ENCODE data around the gene OCRL.

OCRL gene

DNA sequence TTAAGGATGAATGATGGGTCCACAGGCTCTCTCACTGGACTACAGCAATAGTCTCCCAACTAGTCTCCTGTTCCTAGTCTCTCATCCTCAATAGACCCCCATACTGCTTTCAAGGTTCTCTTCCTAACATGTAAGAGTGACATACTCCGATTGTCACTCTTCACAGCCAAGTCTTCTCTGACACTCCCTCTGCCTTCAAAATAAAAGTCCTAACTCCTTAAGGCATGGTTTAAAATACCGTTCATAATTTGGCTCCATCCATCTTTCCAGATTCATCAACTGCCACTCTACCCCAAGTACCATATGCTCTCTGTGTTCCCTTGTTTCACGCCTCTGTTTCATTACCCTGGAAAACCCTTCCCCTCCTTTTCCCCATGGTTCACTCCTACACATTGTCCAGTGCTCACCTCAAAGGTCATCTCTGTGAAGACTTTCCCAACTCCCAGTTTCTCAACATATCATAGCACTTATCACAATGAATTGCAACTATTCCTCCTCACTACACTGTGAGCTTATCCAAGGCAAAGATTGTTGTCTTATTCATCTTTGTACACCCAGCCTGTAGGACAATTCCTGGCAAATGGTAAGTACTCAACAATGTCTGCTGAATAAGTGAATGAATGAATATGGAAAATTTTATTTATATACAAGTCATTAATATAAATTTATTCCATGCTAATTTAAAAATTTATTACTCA is 42.8 kb upstream of the OCRL start:
- TF ChIP-seq, protein P1, sequence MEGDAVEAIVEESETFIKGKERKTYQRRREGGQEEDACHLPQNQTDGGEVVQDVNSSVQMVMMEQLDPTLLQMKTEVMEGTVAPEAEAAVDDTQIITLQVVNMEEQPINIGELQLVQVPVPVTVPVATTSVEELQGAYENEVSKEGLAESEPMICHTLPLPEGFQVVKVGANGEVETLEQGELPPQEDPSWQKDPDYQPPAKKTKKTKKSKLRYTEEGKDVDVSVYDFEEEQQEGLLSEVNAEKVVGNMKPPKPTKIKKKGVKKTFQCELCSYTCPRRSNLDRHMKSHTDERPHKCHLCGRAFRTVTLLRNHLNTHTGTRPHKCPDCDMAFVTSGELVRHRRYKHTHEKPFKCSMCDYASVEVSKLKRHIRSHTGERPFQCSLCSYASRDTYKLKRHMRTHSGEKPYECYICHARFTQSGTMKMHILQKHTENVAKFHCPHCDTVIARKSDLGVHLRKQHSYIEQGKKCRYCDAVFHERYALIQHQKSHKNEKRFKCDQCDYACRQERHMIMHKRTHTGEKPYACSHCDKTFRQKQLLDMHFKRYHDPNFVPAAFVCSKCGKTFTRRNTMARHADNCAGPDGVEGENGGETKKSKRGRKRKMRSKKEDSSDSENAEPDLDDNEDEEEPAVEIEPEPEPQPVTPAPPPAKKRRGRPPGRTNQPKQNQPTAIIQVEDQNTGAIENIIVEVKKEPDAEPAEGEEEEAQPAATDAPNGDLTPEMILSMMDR (IDR thresholded peaks at IDR 0.05; ENCODE audit: low read depth, low read length), result no peak
- Histone ChIP-seq H3K36me3 (peaks cover 8% of the 10 kb centered on the region; the same call in 1 of the 2 replicates), H3K4me3 (ENCODE audit: low read depth, low read length) (no peak overlapping the region), H3K9me3 (ENCODE audit: severe bottlenecking) (no peaks in the 10 kb centered on the region), H3K27ac (no peak overlapping the region), H3K27me3 (ENCODE audit: insufficient read depth, low read depth, severe bottlenecking) (no peaks in the 10 kb centered on the region)
- DNase-seq, result no peak

DNA sequence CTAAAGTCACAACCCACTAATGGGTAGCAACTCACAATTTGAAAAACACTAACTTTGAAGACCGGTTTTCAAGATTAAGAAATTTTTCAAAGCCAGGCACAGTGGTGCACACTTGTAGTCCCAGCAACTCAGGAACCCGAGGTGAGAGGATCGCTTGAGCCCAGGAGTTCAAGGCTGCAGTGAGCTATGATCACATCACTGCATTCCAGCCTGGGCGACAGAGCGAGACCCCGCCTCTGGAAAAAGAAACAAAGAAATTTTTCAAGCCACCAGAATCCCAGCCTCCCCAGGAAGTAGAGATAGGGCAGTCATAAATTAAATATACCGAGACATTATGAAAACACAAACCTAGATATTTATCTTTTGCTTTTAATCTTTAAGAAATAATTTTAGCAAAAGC is 29.7 kb upstream of the OCRL start:
- no peak overlapping the region for H3K27ac ChIP-seq
- no peaks in the 10 kb centered on the region for H3K9me3 ChIP-seq (ENCODE audit: severe bottlenecking)
- H3K4me3 ChIP-seq (ENCODE audit: low read depth, low read length), result no peak overlapping the region
- TF ChIP-seq, protein P1 (IDR thresholded peaks at IDR 0.05; ENCODE audit: low read depth, low read length), result no peak
- H3K36me3 ChIP-seq, result peaks cover 9% of the 10 kb centered on the region
- DNase-seq, result no peak
- H3K27me3 ChIP-seq (ENCODE audit: insufficient read depth, low read depth, severe bottlenecking), result no peaks in the 10 kb centered on the region

DNA sequence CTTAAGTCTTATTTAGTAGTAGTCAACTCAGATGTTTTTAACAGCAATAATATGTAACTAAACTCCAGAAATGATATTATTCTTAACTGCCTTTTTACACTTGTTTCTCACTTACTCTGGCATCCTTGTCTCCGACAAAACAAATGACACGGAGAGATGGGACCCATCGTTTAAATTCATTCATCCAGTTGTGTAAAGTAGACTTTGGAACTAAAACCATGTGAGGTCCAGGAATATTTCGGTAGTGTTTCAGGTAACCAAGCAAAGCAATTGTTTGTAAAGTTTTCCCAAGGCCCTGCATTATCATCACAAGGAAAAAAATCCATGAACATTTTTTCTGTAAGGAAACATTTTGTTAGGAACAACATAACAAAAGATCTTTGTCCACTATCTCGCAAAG is 28.4 kb upstream of the OCRL start:
- Histone ChIP-seq H3K27ac (no peak overlapping the region), H3K27me3 (ENCODE audit: insufficient read depth, low read depth, severe bottlenecking) (no peaks in the 10 kb centered on the region), H3K9me3 (ENCODE audit: severe bottlenecking) (no peaks in the 10 kb centered on the region), H3K36me3 (peaks cover 9% of the 10 kb centered on the region), H3K4me3 (ENCODE audit: low read depth, low read length) (no peak overlapping the region)
- no peak for DNase-seq
- TF ChIP-seq, protein P1 (IDR thresholded peaks at IDR 0.05; ENCODE audit: low read depth, low read length), result no peak

DNA sequence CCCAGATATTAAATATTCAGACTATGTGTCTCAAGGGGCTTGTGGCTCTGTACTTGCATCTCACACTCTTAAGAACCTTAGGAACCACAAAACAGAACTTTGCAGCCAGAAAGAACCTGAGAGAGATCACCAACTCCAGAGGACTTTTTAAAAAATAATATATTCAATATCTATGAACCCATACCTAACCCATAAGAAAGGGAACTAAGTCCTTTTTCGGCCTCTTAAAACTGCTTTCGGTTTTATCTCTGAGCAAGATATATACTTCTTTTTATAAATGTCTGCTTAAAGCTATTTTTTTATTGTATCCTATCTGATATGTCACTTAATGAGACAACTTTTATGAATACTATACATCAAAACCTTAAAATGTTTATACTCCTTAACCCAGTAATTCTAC is 27.6 kb upstream of the OCRL start:
- no peak for DNase-seq
- Histone ChIP-seq H3K27me3 (ENCODE audit: insufficient read depth, low read depth, severe bottlenecking) (no peaks in the 10 kb centered on the region), H3K9me3 (ENCODE audit: severe bottlenecking) (no peaks in the 10 kb centered on the region), H3K36me3 (peaks cover 8% of the 10 kb centered on the region), H3K27ac (no peak overlapping the region), H3K4me3 (ENCODE audit: low read depth, low read length) (no peak overlapping the region)
- TF ChIP-seq, protein P1 (IDR thresholded peaks at IDR 0.05; ENCODE audit: low read depth, low read length), result no peak

DNA sequence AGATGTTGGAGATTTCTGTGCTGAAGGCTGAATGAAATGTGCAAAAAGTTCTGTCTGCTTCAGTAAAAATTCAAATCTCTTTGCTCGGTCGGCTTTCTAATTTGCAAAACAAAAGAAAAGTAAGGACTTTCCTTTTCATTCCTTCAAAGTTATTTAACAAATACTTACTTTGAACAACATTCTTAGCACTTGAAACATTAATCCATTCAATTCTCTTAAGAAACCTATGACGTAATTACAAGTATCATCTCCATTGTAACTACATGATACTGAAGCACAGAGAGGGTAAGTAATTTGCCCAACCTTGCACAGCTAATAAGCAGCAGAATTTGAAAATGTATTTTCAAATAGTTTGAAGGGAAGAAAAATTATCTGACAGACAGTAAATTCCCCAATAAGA is 23.7 kb upstream of the OCRL start:
- Histone ChIP-seq H3K27ac (no peak overlapping the region), H3K4me3 (ENCODE audit: low read depth, low read length) (no peak overlapping the region), H3K36me3 (no peaks in the 10 kb centered on the region; the same call in none of the 2 replicates), H3K27me3 (ENCODE audit: insufficient read depth, low read depth, severe bottlenecking) (no peaks in the 10 kb centered on the region), H3K9me3 (ENCODE audit: severe bottlenecking) (no peaks in the 10 kb centered on the region)
- TF ChIP-seq, protein P1 (IDR thresholded peaks at IDR 0.05; ENCODE audit: low read depth, low read length), result no peak
- DNase-seq, result no peak

DNA sequence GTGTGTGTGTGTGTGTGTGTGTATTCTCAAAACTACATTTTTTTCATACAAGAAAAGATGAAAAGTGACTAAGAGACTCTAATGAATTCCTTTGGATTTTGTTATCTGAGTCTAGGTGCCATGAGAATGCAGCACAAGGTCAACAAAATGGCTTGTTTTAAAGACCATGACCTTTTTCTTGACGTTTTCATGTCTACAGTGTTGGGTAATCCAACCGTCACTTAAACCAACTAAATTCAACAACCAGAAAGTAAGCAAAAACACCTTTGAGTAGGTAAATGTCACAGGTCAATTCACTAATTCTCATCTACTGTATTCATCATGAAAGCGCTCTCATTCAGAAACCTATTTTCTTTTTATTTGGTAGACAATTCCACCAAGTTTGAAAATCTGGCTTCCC is 19.9 kb upstream of the OCRL start:
- TF ChIP-seq, protein P1 (IDR thresholded peaks at IDR 0.05; ENCODE audit: low read depth, low read length), result no peak
- no peak overlapping the region for H3K4me3 ChIP-seq (ENCODE audit: low read depth, low read length)
- no peak for DNase-seq

More for the DNA sequence above, 19.9 kb upstream of the OCRL start:
- Histone ChIP-seq H3K27me3 (ENCODE audit: insufficient read depth, low read depth, severe bottlenecking) (peaks cover 6% of the 10 kb centered on the region), H3K36me3 (no peaks in the 10 kb centered on the region; the same call in none of the 2 replicates), H3K9me3 (ENCODE audit: severe bottlenecking) (no peaks in the 10 kb centered on the region), H3K27ac (no peak overlapping the region)
